Calu3 (cell line): ENCODE data around the gene DBF4B. TPM values are rescaled to one million over a fixed set of nuclear protein-coding genes. Genes with fewer than 3 reads are reported as not detected.

Experiments
- BruUV-seq: library from RNA; stranded (reverse); fragments of 400-500 nt; replicated peaks from 2 replicates; lab custom pipeline; 2021; lab: Mats Ljungman, UMichigan
- CTCF ChIA-PET: fragments of 300-600 bp; sonication (Branson Sonifier 250); formaldehyde crosslinking; loops from one replicate; lab custom pipeline; 2022; ENCODE audit warnings: antibody characterized with exemption; lab: Charles Lee
- DNase-seq: peaks from one replicate; pipeline ENCODE4 v3.0.0; 2022
- H3K27ac Mint-ChIP-seq: one replicate; pipeline ENCODE4 v1.8.0; 2022; ENCODE audit warnings: mixed read lengths; ENCODE audit not compliant: unreplicated experiment
- H3K27me3 Mint-ChIP-seq: one replicate; pipeline ENCODE4 v1.8.0; 2022; ENCODE audit warnings: mixed read lengths; ENCODE audit not compliant: unreplicated experiment
- H3K36me3 Mint-ChIP-seq: one replicate; pipeline ENCODE4 v1.8.0; 2022; ENCODE audit warnings: mild to moderate bottlenecking, moderate library complexity, mixed read lengths; ENCODE audit not compliant: insufficient read depth, unreplicated experiment
- H3K4me1 Mint-ChIP-seq: one replicate; pipeline ENCODE4 v1.8.0; 2022; ENCODE audit warnings: mild to moderate bottlenecking, low read depth, mixed read lengths; ENCODE audit not compliant: unreplicated experiment
- H3K4me3 Mint-ChIP-seq: one replicate; pipeline ENCODE4 v1.8.0; 2022; ENCODE audit warnings: mild to moderate bottlenecking, low read depth, moderate library complexity, mixed read lengths; ENCODE audit not compliant: unreplicated experiment
- H3K9me3 Mint-ChIP-seq: one replicate; pipeline ENCODE4 v1.8.0; 2022; ENCODE audit warnings: low read depth, mixed read lengths; ENCODE audit not compliant: unreplicated experiment
- CTCF ChIP-seq: fragments of 200-600 bp; IDR thresholded peaks from one replicate; pipeline ENCODE4 v1.8.0; 2022; ENCODE audit warnings: antibody characterized with exemption; ENCODE audit not compliant: unreplicated experiment
- intact Hi-C: fragments of 100-400 bp; cut with micrococcal nuclease; formaldehyde crosslinking; loops from one replicate; pipeline ENCODE4 v1.10.0; 2022; ENCODE audit not compliant: unreplicated experiment
- total RNA-seq: library from RNA; stranded (reverse); gene quantifications from 2 replicates; pipeline ENCODE4 v1.2.3, GENCODE V29; 2022

The DBF4B gene
- total RNA-seq, 1 experiment from 2014 or later, result 47.4 TPM

- no peaks in the 10 kb centered on the region for H3K9me3 Mint-ChIP-seq
- H3K4me1 Mint-ChIP-seq, result no peaks in the 10 kb centered on the region
- peaks cover 16% of the 10 kb centered on the region for H3K27me3 Mint-ChIP-seq
- no TSS peak for BruUV-seq
- H3K27ac Mint-ChIP-seq, result peak overlapping the region; percentile 2
- no peak overlapping the region for H3K4me3 Mint-ChIP-seq
- H3K36me3 Mint-ChIP-seq, result peaks cover 15% of the 10 kb centered on the region
- CTCF ChIA-PET, result no interaction called here
- intact Hi-C loops, result no loop called here
- TF ChIP-seq CTCF, result no peak
- DNase-seq, result no peak
These were observed 78.9 kb downstream of the DBF4B start for GRCh38 chr17:44787271-44787940.

- DNase-seq, result no peak
- Mint-ChIP-seq H3K27ac (no peak overlapping the region), H3K36me3 (peaks cover 22% of the 10 kb centered on the region), H3K4me1 (no peaks in the 10 kb centered on the region), H3K4me3 (no peak overlapping the region), H3K27me3 (peaks cover 16% of the 10 kb centered on the region), H3K9me3 (no peaks in the 10 kb centered on the region)
- intact Hi-C loops, result no loop called here
- CTCF ChIA-PET, result no interaction called here
- no peak for TF ChIP-seq CTCF
- no TSS peak for BruUV-seq
These were observed 79.7 kb downstream of the DBF4B start for GRCh38 chr17:44788139-44788538.

- BruUV-seq, result no TSS peak
- H3K27ac Mint-ChIP-seq, result no peak overlapping the region
- H3K36me3 Mint-ChIP-seq, result peaks cover 33% of the 10 kb centered on the region
- no peaks in the 10 kb centered on the region for H3K9me3 Mint-ChIP-seq
- DNase-seq, result no peak
- intact Hi-C loops, result no loop called here
- peaks cover 6% of the 10 kb centered on the region for H3K27me3 Mint-ChIP-seq
- H3K4me1 Mint-ChIP-seq, result peaks cover 22% of the 10 kb centered on the region
- no peak overlapping the region for H3K4me3 Mint-ChIP-seq
- TF ChIP-seq CTCF, result no peak
- CTCF ChIA-PET, result interaction anchor here (0.9 kb wide), 1 partner anchor 45 kb away, joined by 4 read pairs; no protein-coding TSS in a partner anchor
These were observed 83.8 kb downstream of the DBF4B start for GRCh38 chr17:44792276-44792675.

- peaks cover 22% of the 10 kb centered on the region for H3K4me1 Mint-ChIP-seq
- H3K9me3 Mint-ChIP-seq, result no peaks in the 10 kb centered on the region
- TF ChIP-seq CTCF, result no peak
- no peaks in the 10 kb centered on the region for H3K27me3 Mint-ChIP-seq
- CTCF ChIA-PET, result interaction anchor here (0.5 to 1.5 kb wide), 3 partner anchors 13 to 90 kb away, joined by 3 to 8 read pairs (median 3); partner anchors contain the start of gene DBF4B
- DNase-seq, result no peak
- H3K27ac Mint-ChIP-seq, result peak overlapping the region; percentile 23
- intact Hi-C loops, result no loop called here
- H3K36me3 Mint-ChIP-seq, result peaks cover 42% of the 10 kb centered on the region
- no peak overlapping the region for H3K4me3 Mint-ChIP-seq
- BruUV-seq, result TSS peak; percentile 6
These were observed 85.7 kb downstream of the DBF4B start for GRCh38 chr17:44793885-44794842.
